Ovary (tissue), 3 donors: ENCODE data around the gene LIMS1.
"Not testable (repeated sequence)": the region's sequence is repeated elsewhere in the genome, so short reads cannot be mapped to it uniquely, and the experiment has no call there.

Experiments used
- CTCF ChIP-seq, 3 donors: fragments of 450-650 bp in 2 of 3; fragments of 200-600 bp in 1 of 3; IDR thresholded peaks; one replicate each; pipeline versions ENCODE4 v1.5.1 to v1.8.0; 2016 to 2022; ENCODE audit warnings: antibody characterized with exemption in 3 of 3, mild to moderate bottlenecking in 1 of 3
- EP300 ChIP-seq: sonication (generic); formaldehyde crosslinking; IDR thresholded peaks from one replicate; pipeline ENCODE4 v1.6.1; 2017; ENCODE audit warnings: antibody characterized with exemption
- donor health status: DM: no; HTN: no; CAD: no.

GRCh38 chr2:108643862-108644261 lies 109.6 kb downstream of the LIMS1 start:
- not testable (repeated sequence) for TF ChIP-seq CTCF (IDR thresholded peaks at IDR 0.05); EP300
